ENCODE data around the gene NFATC2. TPM values are rescaled to one million over a fixed set of nuclear protein-coding genes. Genes with fewer than 3 reads are reported as not detected.

Gene NFATC2
- total RNA-seq, 1 donor from 2014 or later: 46.0 TPM

GRCh38 chr20:51361258-51361657 is 181.3 kb downstream of the NFATC2 start:
- CTCF ChIA-PET: interaction anchor here (1.5 kb wide), 1 partner anchor 11 kb away, joined by 4 read pairs; no protein-coding TSS in a partner anchor
- H3K36me3 Mint-ChIP-seq (ENCODE audit: low read depth): peaks cover 4% of the 10 kb centered on the region
- no peak for TF ChIP-seq CTCF (IDR thresholded peaks at IDR 0.05)
- H3K4me3 Mint-ChIP-seq: no peak overlapping the region
- DNase-seq: no peak
- no peaks in the 10 kb centered on the region for H3K4me1 Mint-ChIP-seq
- intact Hi-C loops (cut with micrococcal nuclease): no loop called here
- H3K9me3 Mint-ChIP-seq: peaks cover 9% of the 10 kb centered on the region
- H3K27ac Mint-ChIP-seq: no peak overlapping the region
- POLR2A ChIA-PET: no interaction called here
- peaks cover 11% of the 10 kb centered on the region for H3K27me3 Mint-ChIP-seq
- ATAC-seq (ENCODE audit: low read depth): no peak

- no peak for TF ChIP-seq CTCF (IDR thresholded peaks at IDR 0.05)
- peaks cover 12% of the 10 kb centered on the region for H3K27me3 Mint-ChIP-seq
- H3K9me3 Mint-ChIP-seq: peaks cover 9% of the 10 kb centered on the region
- H3K27ac Mint-ChIP-seq: no peak overlapping the region
- intact Hi-C loops (cut with micrococcal nuclease): no loop called here
- POLR2A ChIA-PET: no interaction called here
- DNase-seq: no peak
- ATAC-seq (ENCODE audit: low read depth): no peak
- no peaks in the 10 kb centered on the region for H3K4me1 Mint-ChIP-seq
- H3K36me3 Mint-ChIP-seq (ENCODE audit: low read depth): peaks cover 4% of the 10 kb centered on the region
- no peak overlapping the region for H3K4me3 Mint-ChIP-seq
- CTCF ChIA-PET: interaction anchor here (1.5 kb wide), 1 partner anchor 12 kb away, joined by 4 read pairs; no protein-coding TSS in a partner anchor
Observed at GRCh38 chr20:51360451-51361201, 181.9 kb downstream of the NFATC2 start.

GRCh38 chr20:51359947-51360346 is 182.6 kb downstream of the NFATC2 start:
- intact Hi-C loops (cut with micrococcal nuclease): no loop called here
- Mint-ChIP-seq H3K27ac (no peak overlapping the region), H3K4me3 (no peak overlapping the region), H3K9me3 (peaks cover 7% of the 10 kb centered on the region), H3K4me1 (no peaks in the 10 kb centered on the region), H3K36me3 (ENCODE audit: low read depth) (peaks cover 4% of the 10 kb centered on the region), H3K27me3 (peaks cover 14% of the 10 kb centered on the region)
- TF ChIP-seq CTCF (IDR thresholded peaks at IDR 0.05): no peak
- ChIA-PET POLR2A (no interaction called here), CTCF (no interaction called here)
- ATAC-seq (ENCODE audit: low read depth): no peak
- no peak for DNase-seq

GRCh38 chr20:51359401-51359800 is 183.1 kb downstream of the NFATC2 start:
- POLR2A ChIA-PET: no interaction called here
- intact Hi-C loops (cut with micrococcal nuclease): no loop called here
- no peak for TF ChIP-seq CTCF (IDR thresholded peaks at IDR 0.05)
- peaks cover 7% of the 10 kb centered on the region for H3K9me3 Mint-ChIP-seq
- CTCF ChIA-PET: no interaction called here
- H3K4me3 Mint-ChIP-seq: no peak overlapping the region
- no peak overlapping the region for H3K27ac Mint-ChIP-seq
- DNase-seq (no peak), ATAC-seq (ENCODE audit: low read depth) (no peak)
- no peaks in the 10 kb centered on the region for H3K4me1 Mint-ChIP-seq
- H3K36me3 Mint-ChIP-seq (ENCODE audit: low read depth): peaks cover 4% of the 10 kb centered on the region
- H3K27me3 Mint-ChIP-seq: peaks cover 14% of the 10 kb centered on the region

- Mint-ChIP-seq H3K27ac (no peak overlapping the region), H3K36me3 (ENCODE audit: low read depth) (no peaks in the 10 kb centered on the region), H3K4me3 (no peak overlapping the region), H3K9me3 (no peaks in the 10 kb centered on the region), H3K4me1 (no peaks in the 10 kb centered on the region), H3K27me3 (peaks cover 14% of the 10 kb centered on the region)
- POLR2A ChIA-PET: no interaction called here
- no peak for DNase-seq
- CTCF ChIA-PET: no interaction called here
- no peak for ATAC-seq (ENCODE audit: low read depth)
- TF ChIP-seq CTCF (IDR thresholded peaks at IDR 0.05): no peak
- intact Hi-C loops (cut with micrococcal nuclease): no loop called here
Observed at GRCh38 chr20:51358032-51358724, 184.3 kb downstream of the NFATC2 start.
